Heart left ventricle (tissue), 16 donors: Measurements from ENCODE around the gene HMX2. TPM values are rescaled to one million over a fixed set of nuclear protein-coding genes. Genes with fewer than 3 reads are reported as not detected.

ENCODE experiments used
- ATAC-seq, 4 donors: fragments of 200-7000 bp; cut with Tn5 transposase; one replicate each; pipeline ENCODE4 v1.9.1; 2020 to 2022; ENCODE audit warnings: moderate library complexity in 4 of 4, mild to moderate bottlenecking in 3 of 4, moderate number of reproducible peaks in 1 of 4
- DNase-seq, 5 donors: peaks; one replicate each; pipeline ENCODE4 v3.0.0-alpha.2; 2020
- H3K27ac ChIP-seq, 12 donors: fragments of 200-600 bp; sonication (generic) in 4 of 12; one replicate each; pipeline versions ENCODE4 v1.5.0 to v1.8.0; 2016 to 2022; ENCODE audit warnings: mild to moderate bottlenecking in 2 of 12
- H3K27me3 ChIP-seq, 9 donors: fragments of 200-600 bp; sonication (generic) in 2 of 9; one replicate each; pipeline versions ENCODE4 v1.5.1 to v1.8.0; 2016 to 2022; ENCODE audit warnings: mild to moderate bottlenecking in 3 of 9
- H3K36me3 ChIP-seq, 9 donors: fragments of 200-600 bp; sonication (generic) in 2 of 9; one replicate each; pipeline versions ENCODE4 v1.5.0 to v1.8.0; 2018 to 2022; ENCODE audit warnings: mild to moderate bottlenecking in 2 of 9
- H3K4me1 ChIP-seq, 12 donors: fragments of 200-600 bp; sonication (generic) in 4 of 12; one replicate each; pipeline versions ENCODE4 v1.5.0 to v1.8.0; 2016 to 2022; ENCODE audit warnings: mild to moderate bottlenecking in 3 of 12
- H3K4me3 ChIP-seq, 12 donors: fragments of 200-600 bp; sonication (generic) in 4 of 12; one replicate each; pipeline versions ENCODE4 v1.5.0 to v1.8.0; 2017 to 2022; ENCODE audit warnings: mild to moderate bottlenecking in 9 of 12, moderate library complexity in 4 of 12
- H3K9me3 ChIP-seq, 12 donors: fragments of 200-600 bp; sonication (generic) in 4 of 12; one replicate each; pipeline versions ENCODE4 v1.5.0 to v1.8.0; 2016 to 2022; ENCODE audit warnings: mild to moderate bottlenecking in 1 of 12
- POLR2A ChIP-seq, 2 donors: fragments of 450-650 bp; IDR thresholded peaks; one replicate each; pipeline ENCODE4 v1.6.1; 2017; ENCODE audit warnings: antibody characterized with exemption in 2 of 2, mild to moderate bottlenecking in 2 of 2, moderate library complexity in 2 of 2
- WGBS, 4 donors: extraction: QIAGEN DNeasy Blood & Tissue Kit in 2 of 4; methylation state at CpG; one replicate each; pipeline versions ENCODE4 v1.1.5 to v1.1.7; 2013 to 2018; 5-methylcytosine and 5-hydroxymethylcytosine counted together
- intact Hi-C, 10 donors: fragments of 100-400 bp; cut with DNase I; formaldehyde crosslinking; loops; one replicate each; pipeline versions ENCODE4 v1.11.1 to v1.14.2; 2022
- polyA plus RNA-seq, 2 donors: library from polyadenylated mRNA; stranded (reverse); fragments of 200-250 nt; gene quantifications; one replicate each; pipeline ENCODE4 v1.2.3, GENCODE V29; 2013
- total RNA-seq, 9 donors: library from RNA; depleted of rRNA in 2 of 9; stranded (reverse); fragments of >200 nt in 2 of 9; fragmentation: NEBNext Ultra II Directional in 3 of 9; extraction: Animal tissue kit (Norgen Biotek cat#: 25700) in 3 of 9; gene quantifications; one replicate each; pipeline versions ENCODE4 v1.1.0 to v1.2.4, GENCODE V29; 2016 to 2023
- TF ChIP-seq, protein P1 (sequence below), 12 donors: fragments of 200-600 bp; sonication (generic) in 4 of 12; IDR thresholded peaks; one replicate each; pipeline versions ENCODE4 v1.5.0 to v1.8.0; 2018 to 2022; ENCODE audit warnings: antibody characterized with exemption in 12 of 12, mild to moderate bottlenecking in 5 of 12
- donor health status: ischemic (EF 13 %, LVEDD 7.1; RV severe dilation, severe dysfunction).
- donor health status: healthy with polysubstance abuse.
- donor health status: DM: no; HTN: yes; CAD: no.
- donor health status: DM: no; HTN: no; CAD: no.
- donor health status: ischemic (EF 25% LVEDD 6.9; RV normal size, moderate dysfunction).
- donor health status: ischemic (EF 25% LVEDD 5.7; RV mildly dilated, moderate dysfunction).
- donor health status: healthy.
- donor health status: DM: yes; HTN: yes; CAD: no.
- donor health status: ischemic (EF 35%, LVEDD 5.7; RV mildly dilated, moderate dysfunction).
- donor health status: nonischemic (EF 11% LVEDD 7.7; RV severe dilation, severe dysfunction).
- donor health status: DM: yes; HTN: yes; CAD: no.
- donor health status: PGD.
- donor health status: ischemic (EF 29% LVEDD 5.4; RV normal size, mild dysfunction).
- donor health status: nonischemic (EF 23%, LVEDD 6.1; RV moderate dilation, normal function).

Gene HMX2
- total and polyA plus RNA-seq, 11 donors, result not detected

DNA sequence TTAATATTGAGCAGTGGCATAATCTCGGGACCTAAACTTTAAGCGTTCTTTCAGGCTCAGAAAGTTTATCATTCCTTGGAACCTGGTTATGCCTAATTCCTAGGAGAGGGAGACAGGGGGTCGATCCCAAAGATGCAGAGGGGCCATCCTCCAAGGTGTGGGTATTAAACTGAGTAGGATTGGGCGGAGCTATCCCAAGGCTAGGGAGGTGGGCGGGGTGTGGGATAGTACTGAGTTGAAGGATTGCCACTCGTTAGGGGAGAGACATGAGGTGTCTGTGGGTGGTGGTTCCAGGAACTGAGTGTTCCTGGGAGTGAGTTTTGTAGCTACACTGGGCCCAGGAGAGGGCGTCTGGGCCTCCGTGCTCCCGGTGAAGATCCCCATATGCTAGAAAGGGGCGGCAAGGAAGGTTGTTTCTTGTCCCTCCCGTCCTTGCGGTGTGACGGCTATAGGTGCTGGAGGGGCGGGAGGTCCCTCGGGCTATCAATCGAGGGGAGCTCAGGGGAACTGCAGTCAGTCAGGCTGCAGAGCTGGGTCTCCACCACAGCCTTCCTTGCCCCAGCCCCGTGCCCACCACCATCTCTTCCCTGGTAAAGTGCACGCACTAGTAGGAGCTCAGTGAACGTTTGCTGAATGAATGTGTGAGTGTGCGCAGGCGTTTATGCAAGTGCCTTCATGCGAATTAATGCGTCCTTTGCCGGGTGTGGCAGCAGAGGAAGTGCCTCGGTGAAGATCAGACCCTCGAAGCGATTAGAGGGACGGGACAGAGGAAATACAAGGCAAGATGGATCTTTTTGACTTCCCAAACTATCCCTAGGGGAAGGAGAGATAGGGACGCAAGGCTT lies 3.0 kb upstream of the HMX2 start:
- peaks cover 0 to 49% (median 18%) of the 10 kb centered on the region in 12 donors for H3K4me1 ChIP-seq
- H3K27ac ChIP-seq, result no peak overlapping the region
- intact Hi-C loops, result no loop called here
- no peak for ATAC-seq
- DNase-seq, result no peak
- WGBS, 4 donors, result 2 to 3% (median 3%) methylated on average over 25 to 29 of the region's 29 CpGs
- H3K27me3 ChIP-seq, result peaks cover 82 to 100% (median 100%) of the 10 kb centered on the region in 9 donors
- no peak overlapping the region for H3K4me3 ChIP-seq
- no peaks in the 10 kb centered on the region for H3K9me3 ChIP-seq
- no peaks in the 10 kb centered on the region for H3K36me3 ChIP-seq
- TF ChIP-seq, protein P1, sequence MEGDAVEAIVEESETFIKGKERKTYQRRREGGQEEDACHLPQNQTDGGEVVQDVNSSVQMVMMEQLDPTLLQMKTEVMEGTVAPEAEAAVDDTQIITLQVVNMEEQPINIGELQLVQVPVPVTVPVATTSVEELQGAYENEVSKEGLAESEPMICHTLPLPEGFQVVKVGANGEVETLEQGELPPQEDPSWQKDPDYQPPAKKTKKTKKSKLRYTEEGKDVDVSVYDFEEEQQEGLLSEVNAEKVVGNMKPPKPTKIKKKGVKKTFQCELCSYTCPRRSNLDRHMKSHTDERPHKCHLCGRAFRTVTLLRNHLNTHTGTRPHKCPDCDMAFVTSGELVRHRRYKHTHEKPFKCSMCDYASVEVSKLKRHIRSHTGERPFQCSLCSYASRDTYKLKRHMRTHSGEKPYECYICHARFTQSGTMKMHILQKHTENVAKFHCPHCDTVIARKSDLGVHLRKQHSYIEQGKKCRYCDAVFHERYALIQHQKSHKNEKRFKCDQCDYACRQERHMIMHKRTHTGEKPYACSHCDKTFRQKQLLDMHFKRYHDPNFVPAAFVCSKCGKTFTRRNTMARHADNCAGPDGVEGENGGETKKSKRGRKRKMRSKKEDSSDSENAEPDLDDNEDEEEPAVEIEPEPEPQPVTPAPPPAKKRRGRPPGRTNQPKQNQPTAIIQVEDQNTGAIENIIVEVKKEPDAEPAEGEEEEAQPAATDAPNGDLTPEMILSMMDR (IDR thresholded peaks at IDR 0.05), result no peak
- no peak for TF ChIP-seq POLR2A (IDR thresholded peaks at IDR 0.05)

DNA sequence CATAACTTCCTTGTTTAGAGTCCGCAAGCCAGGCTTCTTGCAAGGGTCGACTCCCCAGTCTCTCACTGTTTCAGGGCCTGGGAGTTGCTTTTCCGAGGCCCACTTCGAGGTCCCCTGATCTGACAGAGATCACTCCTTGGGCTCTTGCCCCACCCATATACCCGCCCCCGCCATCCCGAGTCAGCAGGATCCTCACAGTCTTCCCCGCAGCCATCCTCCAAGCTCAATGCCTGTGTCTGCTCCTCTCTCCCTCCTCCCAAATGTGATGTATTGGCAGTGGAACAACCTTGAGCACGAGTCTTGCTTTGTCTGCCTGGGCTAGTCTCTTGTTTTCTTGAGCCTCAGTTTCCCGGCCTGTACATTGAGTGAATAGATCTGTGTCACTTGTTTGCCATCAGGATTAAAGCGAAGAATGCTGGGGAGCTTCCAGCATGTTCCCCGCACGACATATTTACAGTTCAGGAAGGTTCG lies 2.4 kb upstream of the HMX2 start:
- DNase-seq (no peak), ATAC-seq (no peak)
- intact Hi-C loops, result no loop called here
- no peak overlapping the region for H3K27ac ChIP-seq
- peaks cover 82 to 100% (median 100%) of the 10 kb centered on the region in 9 donors for H3K27me3 ChIP-seq
- no peaks in the 10 kb centered on the region for H3K9me3 ChIP-seq
- peaks cover 0 to 50% (median 21%) of the 10 kb centered on the region in 12 donors for H3K4me1 ChIP-seq
- TF ChIP-seq POLR2A (IDR thresholded peaks at IDR 0.05), result no peak
- TF ChIP-seq, protein P1 (IDR thresholded peaks at IDR 0.05), result no peak
- no peak overlapping the region for H3K4me3 ChIP-seq
- H3K36me3 ChIP-seq, result no peaks in the 10 kb centered on the region
- 3 to 5% (median 4%) methylated on average over 12 to 14 of the region's 14 CpGs for WGBS, 4 donors

DNA sequence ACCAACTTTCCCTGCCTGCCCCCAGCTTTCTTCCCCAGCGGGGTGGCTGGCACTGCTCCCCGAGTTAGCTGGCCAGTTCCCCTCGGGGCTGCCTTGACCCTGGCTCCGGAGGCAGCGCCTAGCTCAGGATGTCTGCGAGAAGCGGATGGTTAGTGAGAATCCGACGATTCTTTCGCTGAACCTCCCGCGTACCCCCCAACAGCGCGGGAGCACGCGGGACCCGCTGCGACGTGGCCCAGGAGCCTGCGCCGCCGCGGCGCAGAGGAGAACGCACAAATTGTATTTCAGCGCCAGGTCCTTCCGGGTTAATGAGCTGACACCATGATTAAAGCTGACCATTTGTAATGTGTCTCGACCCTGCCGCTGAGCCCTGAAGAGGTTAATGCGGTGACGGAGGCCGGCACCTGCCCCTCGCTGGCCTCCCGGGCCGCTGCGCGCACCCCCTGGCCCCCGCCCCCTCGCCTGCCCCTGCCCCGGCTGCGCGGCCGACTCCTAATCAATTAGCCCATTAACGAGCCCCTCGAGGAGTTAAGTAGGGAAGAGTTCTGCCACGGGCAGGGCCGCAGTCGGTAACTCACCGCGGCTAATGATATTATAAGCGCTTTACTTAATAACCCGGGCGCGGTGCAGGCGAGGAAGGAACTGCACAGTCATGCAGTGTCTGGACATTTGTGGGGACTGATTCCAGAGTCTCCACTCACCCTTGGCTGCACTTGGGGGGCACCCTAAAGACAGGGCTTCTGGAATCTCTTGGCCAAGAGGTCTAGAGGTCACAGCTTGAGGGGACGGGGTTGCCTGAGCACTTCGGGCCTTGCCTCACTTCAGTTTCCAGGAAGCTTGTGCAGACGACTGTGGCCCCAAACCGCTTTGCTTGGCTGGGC lies 1.7 kb upstream of the HMX2 start:
- peaks cover 83 to 100% (median 100%) of the 10 kb centered on the region in 9 donors for H3K27me3 ChIP-seq
- no peaks in the 10 kb centered on the region for H3K9me3 ChIP-seq
- 2 to 5% (median 3%) methylated on average over 16 to 59 of the region's 59 CpGs for WGBS, 4 donors
- DNase-seq (no peak), ATAC-seq (no peak)
- H3K4me3 ChIP-seq, result peak overlapping the region in 1 of 12 donors; percentile 38
- intact Hi-C loops, result no loop called here
- TF ChIP-seq POLR2A (IDR thresholded peaks at IDR 0.05), result no peak
- TF ChIP-seq, protein P1 (IDR thresholded peaks at IDR 0.05), result no peak
- no peaks in the 10 kb centered on the region for H3K36me3 ChIP-seq
- no peak overlapping the region for H3K27ac ChIP-seq
- H3K4me1 ChIP-seq, result peaks cover 0 to 57% (median 28%) of the 10 kb centered on the region in 12 donors
